ENCODE data around the gene GLIS1. TPM values are rescaled to one million over a fixed set of nuclear protein-coding genes. Genes with fewer than 3 reads are reported as not detected.

Gene GLIS1
- polyA plus RNA-seq, 3 donors, result not detected

- Histone ChIP-seq H3K4me1 (ENCODE audit: control insufficient read depth in 1 of 2, insufficient read depth in 2 of 2, low read length in 2 of 2) (no peaks in the 10 kb centered on the region), H3K36me3 (replicated peaks in 1 of 2; ENCODE audit: control insufficient read depth in 1 of 2, insufficient read depth in 2 of 2, low read length in 2 of 2) (no peaks in the 10 kb centered on the region), H3K4me2 (replicated peaks; ENCODE audit: extremely low read depth, low read length, poor library complexity, severe bottlenecking) (no peak overlapping the region), H3K27me3 (ENCODE audit: control insufficient read depth in 2 of 2, insufficient read depth in 2 of 2, low read length in 2 of 2) (peaks cover 0 to 2% of the 10 kb centered on the region in 2 donors), H2AFZ (ENCODE audit: insufficient read depth, low read depth, low read length, poor library complexity, severe bottlenecking) (no peak overlapping the region), H3K4me3 (replicated peaks in 1 of 3; ENCODE audit: low read depth in 2 of 3, low read length in 3 of 3) (no peak overlapping the region), H3K9ac (ENCODE audit: insufficient read depth, low read length, poor library complexity, severe bottlenecking) (no peak overlapping the region), H3K79me2 (ENCODE audit: insufficient read depth, low read length) (no peaks in the 10 kb centered on the region), H4K20me1 (ENCODE audit: insufficient read depth, low read length) (no peaks in the 10 kb centered on the region), H3K27ac (ENCODE audit: low read depth in 1 of 2, low read length in 2 of 2) (no peak overlapping the region), H3K9me3 (replicated peaks in 1 of 2; ENCODE audit: control insufficient read depth in 1 of 2, insufficient read depth in 1 of 2, low read length in 2 of 2) (no peaks in the 10 kb centered on the region)
- WGBS (ENCODE audit: insufficient coverage), result 88% methylated on average over 7 of the region's 7 CpGs
- Mint-ChIP-seq H3K27me3 (ENCODE audit: low read depth in 3 of 3) (peaks cover 4 to 5% (median 5%) of the 10 kb centered on the region in 3 donors), H3K27ac (no peak overlapping the region), H3K9me3 (no peaks in the 10 kb centered on the region), H3K36me3 (no peaks in the 10 kb centered on the region), H3K4me1 (no peaks in the 10 kb centered on the region), H3K4me3 (no peak overlapping the region)
- intact Hi-C loops (cut with micrococcal nuclease), result loop anchor here in 1 of 2 donors (5.0 kb wide), 1 partner anchor 384 kb away; no protein-coding TSS in a partner anchor
- no peak for TF ChIP-seq CTCF (IDR thresholded peaks at IDR 0.05)
- DNase-seq, result no peak
Observed at GRCh38 chr1:53691326-53691725, 47.6 kb downstream of the GLIS1 start.

- no peak overlapping the region for H2AFZ ChIP-seq (ENCODE audit: insufficient read depth, low read depth, low read length, poor library complexity, severe bottlenecking)
- no peaks in the 10 kb centered on the region for H3K36me3 ChIP-seq (replicated peaks in 1 of 2; ENCODE audit: control insufficient read depth in 1 of 2, insufficient read depth in 2 of 2, low read length in 2 of 2)
- no peak overlapping the region for H3K4me2 ChIP-seq (replicated peaks; ENCODE audit: extremely low read depth, low read length, poor library complexity, severe bottlenecking)
- Mint-ChIP-seq H3K27ac (no peak overlapping the region), H3K4me3 (no peak overlapping the region), H3K27me3 (ENCODE audit: low read depth in 3 of 3) (peaks cover 10 to 15% (median 10%) of the 10 kb centered on the region in 3 donors), H3K9me3 (peaks cover 0 to 2% (median 0%) of the 10 kb centered on the region in 7 donors), H3K4me1 (peaks cover 5% of the 10 kb centered on the region), H3K36me3 (no peaks in the 10 kb centered on the region)
- no peak for DNase-seq
- H3K4me3 ChIP-seq (replicated peaks in 1 of 3; ENCODE audit: low read depth in 2 of 3, low read length in 3 of 3), result no peak overlapping the region
- no peaks in the 10 kb centered on the region for H4K20me1 ChIP-seq (ENCODE audit: insufficient read depth, low read length)
- no peaks in the 10 kb centered on the region for H3K79me2 ChIP-seq (ENCODE audit: insufficient read depth, low read length)
- intact Hi-C loops (cut with micrococcal nuclease), result loop anchor here in 1 of 2 donors (5.0 kb wide), 1 partner anchor 383 kb away; no protein-coding TSS in a partner anchor
- no peak overlapping the region for H3K9ac ChIP-seq (ENCODE audit: insufficient read depth, low read length, poor library complexity, severe bottlenecking)
- no peak for TF ChIP-seq CTCF (IDR thresholded peaks at IDR 0.05)
- no peaks in the 10 kb centered on the region for H3K4me1 ChIP-seq (ENCODE audit: control insufficient read depth in 1 of 2, insufficient read depth in 2 of 2, low read length in 2 of 2)
- no peaks in the 10 kb centered on the region for H3K9me3 ChIP-seq (replicated peaks in 1 of 2; ENCODE audit: control insufficient read depth in 1 of 2, insufficient read depth in 1 of 2, low read length in 2 of 2)
- no peak overlapping the region for H3K27ac ChIP-seq (ENCODE audit: low read depth in 1 of 2, low read length in 2 of 2)
- 93% methylated on average over 6 of the region's 11 CpGs for WGBS (ENCODE audit: insufficient coverage)
- H3K27me3 ChIP-seq (ENCODE audit: control insufficient read depth in 2 of 2, insufficient read depth in 2 of 2, low read length in 2 of 2), result peaks cover 0 to 4% of the 10 kb centered on the region in 2 donors
Observed at GRCh38 chr1:53690411-53690810, 48.6 kb downstream of the GLIS1 start.
